Measurements from ENCODE around the gene RARB.

RARB gene

DNA sequence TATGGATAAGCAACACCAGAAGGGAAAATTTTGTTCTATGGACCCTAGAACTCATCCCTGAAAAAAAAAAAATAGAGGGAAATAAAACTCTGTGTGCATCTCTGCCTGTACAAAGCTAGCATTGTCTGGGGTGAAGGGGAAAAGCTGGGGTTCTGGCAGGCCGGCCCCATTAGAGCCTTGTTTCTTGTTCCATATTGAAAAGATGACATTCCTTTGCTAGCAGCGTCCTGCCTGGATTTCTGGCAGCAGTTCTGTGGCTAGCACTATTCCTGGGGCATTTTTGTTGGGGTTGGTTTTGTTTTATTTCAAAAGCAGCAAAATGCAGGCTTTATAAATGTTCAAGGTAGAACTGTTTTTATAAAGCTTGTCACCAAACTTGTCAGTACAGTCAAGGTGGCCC is 45.2 kb downstream of the RARB start:
- DNase-seq = no peak

DNA sequence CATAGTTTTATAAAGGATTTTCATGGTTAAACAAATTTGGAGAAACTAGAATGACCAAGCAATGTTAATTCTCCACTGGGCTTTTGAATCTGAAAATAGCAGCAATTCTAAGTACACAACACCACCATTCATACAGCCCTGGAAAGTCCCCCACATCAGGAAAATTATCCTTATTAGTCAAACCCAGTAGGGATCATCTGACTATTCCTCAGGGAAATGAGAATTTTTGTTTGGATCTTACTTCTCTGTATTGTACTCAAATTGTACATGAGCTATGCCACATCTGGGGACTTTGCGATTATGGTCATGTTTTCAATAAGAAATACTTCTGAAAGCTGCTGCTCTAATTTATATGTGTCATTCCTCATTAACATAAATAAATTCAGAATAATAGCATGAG is 46.0 kb downstream of the RARB start:
- DNase-seq = no peak

DNA sequence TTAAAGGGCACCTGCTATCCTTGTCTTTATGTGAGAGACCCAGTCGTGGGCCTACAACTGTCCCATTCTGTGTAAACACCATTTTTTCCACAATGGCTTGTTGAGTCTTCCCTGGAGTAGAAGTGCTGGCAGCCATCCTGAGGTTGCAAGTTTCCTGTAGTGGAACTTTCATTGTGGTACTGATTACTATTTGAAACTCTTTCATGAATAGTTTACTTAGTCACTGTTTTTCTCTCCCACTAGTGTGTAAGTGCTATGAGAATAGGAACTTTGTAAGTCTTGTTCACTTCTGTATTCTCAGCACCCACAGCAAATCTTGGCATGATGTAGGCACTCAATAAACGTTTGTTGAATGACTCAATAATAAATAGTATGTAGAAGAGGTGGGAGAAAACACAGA is 48.6 kb downstream of the RARB start:
- DNase-seq = no peak

- DNase-seq = no peak
These were observed 50.2 kb downstream of the RARB start for GRCh38 chr3:25478211-25478757.

DNA sequence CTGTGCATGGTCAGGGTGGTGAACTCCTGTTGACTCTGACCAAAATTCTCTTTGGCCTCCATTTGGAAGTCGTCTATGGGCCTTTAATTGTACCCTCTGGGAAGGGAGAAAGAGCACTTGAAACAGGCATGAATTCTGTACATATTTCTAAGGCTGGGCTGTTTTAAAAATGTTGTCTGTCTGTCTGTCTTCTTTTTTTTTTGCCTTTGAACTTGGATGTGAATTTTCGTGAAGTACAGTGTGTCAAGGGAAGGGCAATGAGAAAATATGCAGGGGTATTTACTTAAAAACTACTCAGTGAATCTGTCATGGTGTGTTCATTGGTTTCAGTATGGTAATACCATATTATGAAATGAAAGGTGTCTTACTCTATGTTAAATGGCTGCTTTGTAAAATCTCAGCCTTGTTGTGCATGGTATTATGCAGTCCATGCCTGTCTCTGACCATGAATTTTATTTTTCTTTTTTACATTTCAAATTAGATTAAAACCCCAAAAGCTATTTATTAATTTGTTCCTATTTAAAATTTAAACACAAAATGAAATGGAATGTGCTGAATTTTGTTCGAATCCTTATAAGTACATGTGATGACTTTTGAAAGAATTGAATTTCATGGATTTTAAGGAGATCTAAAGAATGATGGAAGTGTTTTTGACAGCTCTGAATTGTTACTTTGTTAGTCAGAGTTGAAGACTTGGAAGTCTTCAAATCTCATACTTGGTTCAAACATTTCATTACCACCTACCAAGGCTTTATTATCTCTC is 51.1 kb downstream of the RARB start:
- no peak for DNase-seq

- no peak for DNase-seq
These were observed 51.6 kb downstream of the RARB start for GRCh38 chr3:25479727-25480010.

DNA sequence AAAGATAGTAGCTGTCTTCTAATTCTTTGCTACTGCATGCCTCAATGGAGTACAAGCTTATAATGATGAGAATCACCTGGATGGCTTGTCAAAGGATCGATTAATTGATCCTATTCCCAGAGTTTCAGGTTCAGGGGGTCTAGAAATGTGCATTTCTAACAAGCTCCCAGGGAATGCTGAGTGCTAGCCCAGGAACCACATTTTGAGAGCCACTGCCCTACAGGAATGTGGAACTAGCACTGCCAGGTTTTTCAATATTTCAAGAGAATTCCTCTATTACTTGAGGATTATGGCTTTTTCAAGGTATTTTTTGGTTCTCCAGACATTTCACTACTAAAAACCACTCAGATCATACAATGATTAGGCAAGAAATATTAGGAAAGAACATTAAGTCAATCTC is 52.7 kb downstream of the RARB start:
- no peak for DNase-seq

GRCh38 chr3:25481386-25481785 is 53.3 kb downstream of the RARB start:
- DNase-seq = no peak

DNA sequence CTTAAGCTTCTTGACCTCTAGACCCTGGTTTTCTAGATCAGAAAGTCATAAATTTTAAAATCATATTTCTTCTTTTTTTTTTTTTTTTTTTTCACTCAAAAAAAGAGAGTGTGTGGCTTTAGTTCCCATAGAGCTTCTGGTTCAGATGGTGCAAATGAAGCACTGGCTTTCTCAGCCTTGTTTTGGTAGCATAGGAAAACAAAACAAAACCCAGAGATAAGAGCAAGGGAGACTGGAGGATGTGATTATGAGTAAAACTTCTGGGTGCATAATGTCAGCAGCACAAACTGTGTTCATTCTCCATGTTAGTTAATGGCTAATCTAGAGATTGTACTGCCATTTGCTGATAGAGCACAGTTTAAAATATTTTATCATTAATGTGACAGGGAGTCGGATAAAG is 55.4 kb downstream of the RARB start:
- no peak for DNase-seq

GRCh38 chr3:25485673-25486072 is 57.6 kb downstream of the RARB start:
- no peak for DNase-seq

DNA sequence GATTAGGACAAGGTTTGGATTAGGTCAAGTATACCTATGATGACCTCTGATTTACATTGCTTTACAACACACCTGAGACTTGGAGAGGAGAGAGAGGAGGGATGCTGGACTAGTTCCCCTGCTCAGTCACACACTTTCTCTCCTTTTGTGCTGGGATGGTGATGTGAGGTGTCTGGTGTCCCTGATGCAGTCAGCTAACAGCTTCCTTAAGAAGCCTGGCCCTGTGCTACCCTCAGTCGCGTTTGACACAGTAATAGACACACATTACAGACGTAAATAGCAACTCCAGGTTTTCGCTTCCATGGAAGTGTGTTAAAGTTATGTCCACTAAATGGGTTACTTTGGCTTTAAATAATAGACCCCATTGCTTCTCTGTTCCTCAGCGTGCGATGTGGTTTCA is 58.9 kb downstream of the RARB start:
- no peak for DNase-seq

GRCh38 chr3:25489858-25490593 is 62.0 kb downstream of the RARB start:
- DNase-seq = no peak

- no peak for DNase-seq
These were observed 65.2 kb downstream of the RARB start for GRCh38 chr3:25493246-25493645.

DNA sequence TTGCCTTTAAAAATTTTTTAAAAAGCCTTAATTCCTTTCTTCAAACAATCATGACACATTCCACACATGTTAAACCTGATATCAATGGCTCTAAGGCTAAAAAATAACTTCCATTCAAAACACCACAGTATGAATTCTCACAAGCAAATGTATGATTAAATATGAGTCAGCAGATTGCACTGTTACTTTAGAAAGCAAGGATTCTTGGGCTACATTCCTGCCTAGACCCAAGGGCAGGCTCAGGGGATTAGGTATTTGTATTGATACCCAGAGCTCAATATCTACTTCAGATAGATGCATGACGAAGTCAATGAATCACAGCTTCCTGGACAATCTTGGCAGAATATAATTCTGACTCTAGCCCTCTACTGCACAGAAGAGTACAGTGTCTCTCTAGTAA is 65.7 kb downstream of the RARB start:
- no peak for DNase-seq

GRCh38 chr3:25495304-25495703 is 67.2 kb downstream of the RARB start:
- DNase-seq = no peak

DNA sequence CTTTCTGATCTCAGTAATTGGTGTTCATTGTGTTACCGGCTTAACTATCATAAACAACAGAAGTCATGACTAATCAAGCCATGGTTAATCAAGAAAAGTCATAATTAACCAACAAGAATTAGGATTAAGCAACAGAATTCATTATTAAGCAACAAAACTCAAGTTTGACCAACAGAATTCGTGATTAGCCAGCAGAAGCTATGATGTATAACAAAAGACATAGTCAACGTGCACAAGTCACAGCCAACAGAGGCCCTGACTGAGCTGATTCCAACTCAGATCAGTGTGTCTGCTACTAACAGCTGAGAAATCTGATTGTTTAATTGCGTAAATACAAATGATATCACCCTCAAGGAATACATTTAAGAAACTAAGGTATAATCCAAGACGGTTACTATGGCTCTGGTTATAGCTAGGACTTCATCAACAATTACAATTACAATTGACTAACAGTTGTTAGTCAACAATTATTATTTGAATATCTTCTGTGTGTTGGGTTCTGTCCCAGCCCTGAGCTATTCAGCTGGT is 67.7 kb downstream of the RARB start:
- no peak for DNase-seq

DNA sequence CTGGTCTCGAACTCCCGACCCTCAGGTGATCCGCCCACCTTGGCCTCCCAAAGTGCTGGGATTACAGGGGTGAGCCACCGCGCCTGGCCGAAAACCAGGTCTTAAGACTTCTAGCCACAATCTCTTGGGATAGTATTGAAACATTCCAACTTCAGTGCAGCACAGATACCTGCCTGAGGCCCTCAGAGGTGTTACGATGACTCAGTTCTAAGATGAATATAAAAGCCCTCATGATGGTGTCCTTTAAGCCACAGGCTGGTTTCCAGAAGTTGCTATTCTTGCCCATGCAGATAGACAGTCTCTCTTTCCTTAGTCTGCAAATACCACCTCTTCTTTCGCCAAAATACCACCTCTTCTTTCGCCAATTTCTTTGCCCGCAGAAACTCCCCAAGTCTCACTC is 69.0 kb downstream of the RARB start:
- no peak for DNase-seq

DNA sequence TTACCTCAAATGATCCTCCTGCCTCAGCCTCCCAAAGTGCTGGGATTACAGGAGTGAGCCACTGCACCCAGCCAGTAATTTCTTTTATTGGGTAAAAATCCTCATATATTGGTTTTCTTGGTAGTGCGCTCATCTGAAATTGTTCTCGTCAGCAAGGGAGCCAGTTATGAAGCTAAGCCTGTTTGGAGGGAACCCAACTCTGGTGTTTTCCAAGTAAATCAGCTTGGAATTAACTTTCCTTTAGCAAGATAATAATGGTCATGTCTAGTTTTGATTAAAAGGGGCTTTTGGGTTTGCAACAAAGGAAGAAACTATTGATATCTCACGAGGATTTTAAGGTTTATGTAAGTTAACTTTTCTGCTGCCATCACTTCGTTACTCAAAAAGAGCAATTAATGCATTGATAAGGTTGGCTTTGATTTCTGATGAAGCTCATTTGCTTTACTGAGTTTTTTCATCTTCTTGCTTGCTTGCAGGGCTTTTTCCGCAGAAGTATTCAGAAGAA is 72.7 kb downstream of the RARB start:
- no peak for DNase-seq

DNA sequence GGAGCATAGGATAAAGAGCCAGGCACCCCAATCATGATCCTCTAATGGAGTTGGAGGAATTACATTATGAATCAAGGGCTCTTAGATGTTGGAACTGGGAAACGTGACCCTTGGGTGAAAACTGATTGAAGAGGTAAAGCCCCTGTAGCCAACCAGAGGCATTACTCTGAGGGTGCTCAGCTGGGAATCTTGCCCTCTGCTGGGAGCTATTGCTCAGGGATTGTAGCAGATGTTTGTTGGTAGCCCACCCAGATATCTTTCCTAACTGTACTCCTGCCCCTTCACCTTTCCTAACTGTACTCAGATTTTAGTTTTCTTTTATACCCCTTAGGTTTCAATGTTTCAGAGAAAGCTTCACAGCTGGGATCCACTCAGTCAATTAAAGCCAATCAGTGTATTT is 74.2 kb downstream of the RARB start:
- no peak for DNase-seq

DNA sequence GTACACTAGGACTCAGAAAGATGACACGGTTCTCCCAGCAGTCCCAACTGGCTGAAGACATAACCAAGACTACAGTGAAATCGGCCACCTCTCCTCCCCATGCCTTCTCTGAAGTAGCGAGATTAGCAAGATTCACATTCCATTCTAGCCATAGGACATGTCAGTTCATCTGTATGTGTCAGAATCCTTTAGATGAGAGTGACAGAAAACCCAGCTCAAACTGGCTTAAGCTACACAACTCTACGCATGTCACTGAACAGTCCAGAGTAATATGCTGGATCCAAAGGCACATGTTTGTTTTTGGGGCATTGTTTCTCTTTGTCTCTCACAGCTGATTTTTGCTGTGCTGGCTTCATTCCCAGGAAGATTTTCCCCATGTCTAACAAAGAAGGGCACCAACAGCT is 75.8 kb downstream of the RARB start:
- DNase-seq = no peak

- DNase-seq = no peak
These were observed 77.5 kb downstream of the RARB start for GRCh38 chr3:25505581-25505980.

- DNase-seq = no peak
These were observed 79.7 kb downstream of the RARB start for GRCh38 chr3:25507811-25508210.

- no peak for DNase-seq
These were observed 80.4 kb downstream of the RARB start for GRCh38 chr3:25508433-25508832.

DNA sequence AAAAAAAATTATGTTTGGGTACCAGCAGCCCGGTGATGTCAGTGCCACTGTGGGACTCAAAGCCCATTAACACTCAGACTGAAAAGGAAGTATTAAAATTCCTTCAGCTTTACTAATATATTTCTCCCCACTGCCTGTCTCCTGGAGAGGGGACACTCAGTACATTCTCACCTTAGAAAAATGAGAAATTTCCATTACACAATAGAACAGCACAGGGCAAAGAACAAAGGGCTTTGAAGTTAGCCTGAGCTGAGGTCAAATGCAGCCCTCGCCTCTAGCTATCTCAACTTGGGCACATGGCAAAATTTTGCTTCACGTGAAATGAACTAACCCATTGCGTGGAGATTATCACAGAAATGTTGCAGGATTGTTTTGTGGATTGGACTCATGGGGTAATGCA is 80.8 kb downstream of the RARB start:
- no peak for DNase-seq
